Esophagus muscularis mucosa (tissue), 3 donors: ENCODE results near the gene PRIMA1.

ENCODE experiments used
- POLR2AphosphoS5 ChIP-seq, 2 donors: sonication (generic); formaldehyde crosslinking; IDR thresholded peaks; one replicate each; pipeline ENCODE4 v1.6.1; 2017; ENCODE audit warnings: antibody characterized with exemption in 2 of 2
- TF ChIP-seq, protein P1 (sequence below), 3 experiments: fragments of 200-600 bp in 2 of 3; fragments of 450-650 bp in 1 of 3; sonication (generic) in 2 of 3; IDR thresholded peaks; one replicate each; pipeline ENCODE4 v1.5.1; 2017 to 2019; ENCODE audit warnings: antibody characterized with exemption in 3 of 3, mild to moderate bottlenecking in 2 of 3, moderate library complexity in 1 of 3

DNA sequence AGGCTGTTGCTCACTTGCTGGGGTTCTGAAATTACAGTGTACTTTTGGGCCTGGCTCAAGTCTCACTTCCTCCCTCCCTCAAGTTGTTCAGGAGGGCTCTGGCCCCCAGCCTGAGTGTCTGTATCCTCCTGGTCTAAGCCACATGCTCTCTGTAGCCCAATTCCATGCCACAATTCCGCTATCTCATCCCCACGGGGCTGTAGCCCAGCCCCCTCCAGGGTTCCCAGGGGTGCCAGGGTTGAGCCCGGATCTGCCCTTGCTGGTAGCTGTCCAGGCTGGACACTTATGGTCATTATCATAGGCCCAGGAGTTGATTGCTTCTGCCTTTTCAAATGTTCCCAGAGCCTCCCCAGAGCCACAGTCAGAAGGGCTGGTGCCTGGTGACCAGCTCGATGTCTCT lies 65.3 kb downstream of the PRIMA1 start:
- TF ChIP-seq, protein P1, sequence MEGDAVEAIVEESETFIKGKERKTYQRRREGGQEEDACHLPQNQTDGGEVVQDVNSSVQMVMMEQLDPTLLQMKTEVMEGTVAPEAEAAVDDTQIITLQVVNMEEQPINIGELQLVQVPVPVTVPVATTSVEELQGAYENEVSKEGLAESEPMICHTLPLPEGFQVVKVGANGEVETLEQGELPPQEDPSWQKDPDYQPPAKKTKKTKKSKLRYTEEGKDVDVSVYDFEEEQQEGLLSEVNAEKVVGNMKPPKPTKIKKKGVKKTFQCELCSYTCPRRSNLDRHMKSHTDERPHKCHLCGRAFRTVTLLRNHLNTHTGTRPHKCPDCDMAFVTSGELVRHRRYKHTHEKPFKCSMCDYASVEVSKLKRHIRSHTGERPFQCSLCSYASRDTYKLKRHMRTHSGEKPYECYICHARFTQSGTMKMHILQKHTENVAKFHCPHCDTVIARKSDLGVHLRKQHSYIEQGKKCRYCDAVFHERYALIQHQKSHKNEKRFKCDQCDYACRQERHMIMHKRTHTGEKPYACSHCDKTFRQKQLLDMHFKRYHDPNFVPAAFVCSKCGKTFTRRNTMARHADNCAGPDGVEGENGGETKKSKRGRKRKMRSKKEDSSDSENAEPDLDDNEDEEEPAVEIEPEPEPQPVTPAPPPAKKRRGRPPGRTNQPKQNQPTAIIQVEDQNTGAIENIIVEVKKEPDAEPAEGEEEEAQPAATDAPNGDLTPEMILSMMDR (IDR thresholded peaks at IDR 0.05) = no peak
- TF ChIP-seq POLR2AphosphoS5 (IDR thresholded peaks at IDR 0.05) = no peak
